Ureter (tissue), 1 donor: ENCODE measurements around the gene CDC42EP3. TPM values are rescaled to one million over a fixed set of nuclear protein-coding genes. Genes with fewer than 3 reads are reported as not detected.

Experiments used
- DNase-seq: peaks from one replicate; pipeline ENCODE4 v3.0.0-alpha.2; 2020; ENCODE audit warnings: low spot score
- total RNA-seq: library from RNA; stranded (reverse); gene quantifications from one replicate; pipeline ENCODE4 v1.2.4, GENCODE V29; 2023
- donor health status: DM: yes; HTN: yes; CAD: no.

CDC42EP3 gene
- total RNA-seq, 1 donor from 2014 or later = 95.3 TPM

DNA sequence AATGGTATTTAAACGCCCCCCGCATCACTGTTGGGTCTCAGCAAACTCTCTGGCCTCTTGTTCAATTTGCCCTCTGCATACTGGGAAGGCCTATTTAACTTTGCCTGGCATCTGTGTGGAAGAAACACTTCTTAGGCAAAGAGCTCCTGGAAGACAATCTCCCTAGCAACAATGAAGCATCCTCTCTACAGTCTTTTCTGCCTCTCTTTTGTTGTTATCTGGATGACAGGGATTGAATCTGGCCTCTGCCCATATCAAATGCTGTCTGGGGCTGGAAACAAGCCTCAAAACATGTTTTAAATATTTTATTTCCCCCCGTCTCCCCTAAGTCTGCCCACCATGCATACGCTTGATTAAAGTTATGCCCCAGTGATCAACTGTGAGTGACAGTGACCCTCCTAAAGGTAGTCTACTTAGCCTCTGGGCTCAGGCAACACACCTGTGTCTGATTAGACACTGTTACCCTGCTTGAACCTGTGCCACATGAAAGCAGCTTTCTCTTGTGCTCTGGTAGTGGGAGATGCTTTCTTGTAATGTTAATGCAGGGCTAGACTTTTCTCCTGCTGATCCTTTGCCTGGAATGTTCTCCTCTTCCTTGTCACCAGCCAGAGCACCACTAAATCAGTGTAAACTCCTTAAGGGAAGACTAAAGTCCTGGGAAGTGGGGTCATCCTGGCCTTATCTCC, 34.9 kb downstream of the CDC42EP3 start:
- DNase-seq = no peak

DNA sequence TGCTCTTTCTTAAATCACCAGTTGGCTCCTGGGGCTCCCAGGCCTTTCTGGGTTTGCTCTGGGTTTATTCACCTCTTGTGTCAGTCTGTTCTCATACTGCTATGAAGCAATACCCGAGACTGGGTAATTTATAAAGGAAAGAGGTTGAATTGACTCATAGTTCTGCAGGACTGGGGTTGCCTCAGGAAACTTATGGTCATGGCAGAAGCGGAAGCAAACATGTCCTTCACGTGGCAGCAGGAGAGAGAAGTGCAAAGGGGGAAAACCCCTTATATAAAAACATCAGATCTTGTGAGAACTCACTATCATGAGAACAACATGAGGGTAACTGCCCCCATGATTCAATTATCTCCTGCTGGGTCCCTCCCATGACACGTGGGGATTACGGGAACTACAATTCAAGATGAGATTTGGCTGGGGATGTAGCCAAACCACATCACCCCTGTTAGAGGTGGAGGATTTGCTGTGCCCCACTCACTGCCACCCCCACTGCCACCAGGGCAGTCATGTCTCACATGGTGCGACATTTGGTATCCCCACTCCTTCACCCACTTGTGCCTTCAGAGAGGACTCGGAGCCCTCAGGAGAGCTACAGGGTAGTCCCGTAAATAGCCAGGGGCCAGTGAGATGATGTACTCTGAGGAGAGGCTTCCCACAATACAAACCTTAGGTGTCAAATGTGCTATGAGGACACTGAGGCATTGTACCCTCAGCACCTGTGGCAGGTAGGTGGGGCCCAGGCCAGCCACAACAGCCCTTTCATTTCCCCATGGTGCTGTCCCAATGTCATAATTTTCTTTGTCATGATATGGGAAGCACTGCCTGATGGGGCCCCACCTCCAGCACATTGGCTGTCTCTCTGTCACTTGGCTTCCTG, 35.7 kb downstream of the CDC42EP3 start:
- DNase-seq = no peak

DNA sequence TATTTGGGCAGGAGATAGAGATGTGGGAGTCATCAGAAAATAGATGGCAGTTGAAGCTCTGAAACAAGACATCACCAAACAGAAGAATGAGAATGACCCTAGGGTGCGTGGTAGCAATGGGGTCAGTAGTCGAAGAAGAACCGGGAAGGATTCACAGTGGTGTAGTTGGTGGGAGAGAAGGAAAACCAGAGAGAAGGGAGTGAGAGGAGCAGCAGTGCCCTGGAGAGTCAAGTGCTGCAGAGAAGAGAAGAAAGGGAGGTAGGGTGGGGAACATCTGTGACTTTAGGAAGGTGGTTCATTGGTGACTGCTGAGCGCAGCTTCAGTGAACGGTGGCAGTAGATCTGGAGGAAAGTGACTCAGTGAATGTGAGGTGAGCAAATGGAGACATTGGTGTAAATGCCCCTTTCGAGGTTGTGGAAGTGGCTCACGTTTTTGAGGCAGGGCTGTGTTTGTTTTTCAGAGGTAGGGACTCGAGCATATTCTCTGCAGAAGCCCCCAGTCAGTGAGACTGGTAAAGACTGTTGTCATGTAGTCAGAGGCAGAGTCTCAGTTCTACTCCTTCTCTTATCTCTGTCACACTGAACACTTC, 36.4 kb downstream of the CDC42EP3 start:
- DNase-seq = no peak

DNA sequence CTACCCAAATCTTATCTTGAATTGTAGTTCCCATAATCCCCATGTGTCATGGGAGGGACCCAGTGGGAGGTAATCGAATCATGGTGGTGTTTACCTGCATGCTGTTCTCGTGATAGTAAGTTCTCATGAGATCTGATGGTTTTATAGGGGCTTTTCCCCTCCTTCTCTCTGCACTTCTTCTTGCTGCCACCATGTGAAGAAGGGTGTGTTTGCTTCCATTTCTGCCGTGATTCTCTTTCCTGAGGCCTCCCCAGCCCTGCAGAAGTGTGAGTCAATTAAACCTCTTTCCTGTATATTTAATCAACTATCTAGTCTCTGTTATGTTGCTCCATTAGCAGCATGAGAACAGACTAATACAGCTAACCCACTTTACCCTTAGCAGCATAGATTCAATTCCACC, 37.6 kb downstream of the CDC42EP3 start:
- no peak for DNase-seq

DNA sequence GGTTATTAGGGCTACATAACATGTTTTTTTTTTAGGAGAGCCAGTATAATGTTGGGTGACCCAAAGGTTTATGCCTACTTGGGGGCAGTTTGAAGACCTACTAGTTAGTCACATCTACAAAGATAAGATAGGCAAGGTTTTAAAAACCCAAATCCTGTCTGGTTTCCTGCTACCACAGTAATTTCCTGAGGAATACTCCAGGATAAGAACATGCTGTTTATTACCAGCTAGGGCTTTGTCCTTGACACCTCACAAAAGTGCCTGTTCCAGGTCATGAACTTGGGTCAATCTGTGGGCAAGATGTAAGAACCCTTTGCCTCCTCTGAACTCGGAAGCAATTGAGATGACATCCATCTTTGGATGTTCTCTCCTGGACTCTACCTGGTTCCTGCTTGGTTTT, 38.2 kb downstream of the CDC42EP3 start:
- no peak for DNase-seq

DNA sequence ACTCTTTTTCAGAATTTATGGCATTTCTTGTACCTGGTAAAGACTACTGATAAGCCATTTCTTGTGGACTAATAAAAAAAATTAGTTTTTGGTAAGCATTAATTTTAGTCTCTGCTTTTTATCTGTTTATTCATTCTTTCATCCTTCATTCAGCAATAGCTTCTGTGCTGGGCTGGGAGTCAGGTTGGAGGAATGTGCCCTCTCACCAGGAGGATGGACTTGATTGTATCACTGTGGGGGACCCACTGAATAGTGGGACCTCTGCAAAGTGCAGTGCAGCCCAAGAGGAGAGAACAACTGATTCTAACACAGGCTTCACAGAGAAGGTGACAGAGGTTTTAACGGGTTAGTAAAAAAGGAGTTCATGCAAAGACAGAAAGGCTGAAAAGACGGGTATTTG, 39.1 kb downstream of the CDC42EP3 start:
- DNase-seq = no peak

DNA sequence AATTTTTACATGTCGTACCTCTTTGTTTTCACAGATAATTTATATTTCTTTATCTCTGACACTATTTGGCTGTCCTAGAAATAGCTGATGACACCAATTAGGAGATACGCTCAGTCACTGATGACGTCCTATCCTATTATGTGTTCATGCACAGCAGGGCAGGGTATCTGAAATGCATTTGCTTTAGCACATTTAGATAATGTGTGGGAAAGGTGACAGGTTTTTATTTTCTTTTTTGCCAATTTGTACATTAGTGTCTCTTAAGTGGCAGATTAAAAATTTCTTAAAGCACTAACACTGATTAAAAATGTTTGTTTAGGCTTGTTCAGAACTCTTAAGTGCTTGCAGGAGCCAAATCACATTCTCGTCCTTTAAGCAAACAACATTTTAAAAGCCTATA, 39.7 kb downstream of the CDC42EP3 start:
- no peak for DNase-seq

DNA sequence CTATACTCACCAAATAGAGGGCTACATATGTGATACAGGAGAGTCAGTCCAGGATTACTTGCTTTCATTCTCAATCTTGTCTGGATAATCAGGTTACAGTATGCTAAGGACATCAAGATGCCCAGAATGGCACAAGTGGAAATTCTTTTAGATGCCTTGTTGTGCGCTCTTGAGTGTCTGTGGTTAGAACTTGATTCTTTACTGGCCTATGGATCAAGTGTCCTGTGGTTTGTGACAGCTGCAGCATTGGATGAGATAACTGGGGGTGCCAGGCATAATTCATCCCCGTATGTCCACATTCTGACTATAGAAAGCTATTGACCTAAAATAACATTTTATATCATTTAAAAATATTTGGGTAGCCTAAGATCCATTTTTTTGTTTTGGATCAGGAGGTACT, 40.1 kb downstream of the CDC42EP3 start:
- no peak for DNase-seq

DNA sequence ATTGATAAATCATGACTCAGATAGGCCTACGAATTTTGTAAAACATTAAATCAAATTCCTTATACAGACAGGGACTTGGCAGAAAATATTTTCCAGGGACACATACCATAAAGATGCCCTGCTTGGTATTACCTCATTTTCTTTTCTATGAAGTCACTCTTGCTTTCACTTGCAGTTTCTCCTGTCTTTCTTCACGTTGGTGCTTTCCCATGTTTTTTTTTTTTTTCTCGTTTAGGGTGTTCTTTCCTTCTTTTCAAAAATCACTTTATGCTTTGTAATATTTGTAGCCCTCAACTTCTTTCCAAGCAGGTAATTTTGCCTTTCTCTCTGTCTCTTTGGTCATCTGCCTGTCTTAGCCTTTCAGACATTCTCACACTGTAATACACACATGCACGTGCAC, 40.7 kb downstream of the CDC42EP3 start:
- DNase-seq = no peak

DNA sequence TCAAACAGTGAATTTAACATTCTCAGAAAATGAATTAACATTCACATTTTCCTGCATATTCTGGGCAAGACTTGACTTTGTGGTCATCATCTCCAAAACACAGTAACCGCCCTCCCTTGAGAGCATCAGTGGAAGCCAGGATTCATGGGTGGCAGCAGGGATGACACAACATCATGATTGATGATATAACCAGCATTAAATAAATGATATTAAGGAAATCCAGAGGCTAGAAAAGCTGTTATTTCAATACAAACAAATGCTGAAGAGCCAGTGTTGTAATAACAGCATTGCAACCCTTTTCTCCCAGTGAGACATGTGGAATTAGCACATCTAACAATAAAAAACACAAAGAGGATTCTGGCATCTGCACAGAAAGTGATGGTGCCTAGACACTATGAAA, 41.1 kb downstream of the CDC42EP3 start:
- no peak for DNase-seq

DNA sequence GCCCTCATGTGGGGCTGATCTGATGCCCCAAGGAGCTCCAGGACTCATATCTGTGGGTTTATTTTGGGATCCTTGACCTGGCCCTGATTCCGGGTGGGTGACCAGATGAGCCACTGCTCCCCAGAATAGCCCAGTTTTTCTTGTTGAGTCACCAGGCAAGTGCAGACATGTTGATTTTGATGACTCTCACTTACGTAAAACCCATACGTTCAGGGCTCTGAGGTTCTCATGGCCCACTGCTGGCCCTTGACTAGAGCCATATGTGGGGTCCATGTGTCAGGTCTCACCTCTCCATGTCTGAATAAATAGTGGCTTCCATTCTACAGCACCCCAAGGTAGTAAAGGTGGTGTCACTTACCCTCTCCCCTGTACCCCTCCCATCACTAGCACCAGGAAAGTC, 41.9 kb downstream of the CDC42EP3 start:
- DNase-seq = no peak

DNA sequence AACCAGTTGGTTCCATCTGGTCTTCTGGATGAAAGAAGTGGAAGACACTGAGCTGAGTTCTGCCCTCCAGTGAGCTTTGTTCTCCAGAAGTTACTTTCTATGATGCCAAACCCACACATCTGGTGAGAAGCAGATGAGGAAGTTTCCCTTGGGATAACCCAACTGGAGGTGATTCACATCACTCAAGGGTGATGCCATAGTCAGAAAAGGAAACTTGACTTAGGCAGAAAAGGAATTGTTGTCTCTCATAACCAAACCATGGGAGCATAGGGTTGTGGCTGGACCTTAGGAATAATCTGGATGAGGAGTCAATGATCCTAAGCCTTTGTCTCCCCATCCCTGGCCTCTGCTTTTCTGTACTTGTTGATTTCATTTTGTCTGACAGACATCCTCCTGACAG, 43.7 kb downstream of the CDC42EP3 start:
- no peak for DNase-seq

DNA sequence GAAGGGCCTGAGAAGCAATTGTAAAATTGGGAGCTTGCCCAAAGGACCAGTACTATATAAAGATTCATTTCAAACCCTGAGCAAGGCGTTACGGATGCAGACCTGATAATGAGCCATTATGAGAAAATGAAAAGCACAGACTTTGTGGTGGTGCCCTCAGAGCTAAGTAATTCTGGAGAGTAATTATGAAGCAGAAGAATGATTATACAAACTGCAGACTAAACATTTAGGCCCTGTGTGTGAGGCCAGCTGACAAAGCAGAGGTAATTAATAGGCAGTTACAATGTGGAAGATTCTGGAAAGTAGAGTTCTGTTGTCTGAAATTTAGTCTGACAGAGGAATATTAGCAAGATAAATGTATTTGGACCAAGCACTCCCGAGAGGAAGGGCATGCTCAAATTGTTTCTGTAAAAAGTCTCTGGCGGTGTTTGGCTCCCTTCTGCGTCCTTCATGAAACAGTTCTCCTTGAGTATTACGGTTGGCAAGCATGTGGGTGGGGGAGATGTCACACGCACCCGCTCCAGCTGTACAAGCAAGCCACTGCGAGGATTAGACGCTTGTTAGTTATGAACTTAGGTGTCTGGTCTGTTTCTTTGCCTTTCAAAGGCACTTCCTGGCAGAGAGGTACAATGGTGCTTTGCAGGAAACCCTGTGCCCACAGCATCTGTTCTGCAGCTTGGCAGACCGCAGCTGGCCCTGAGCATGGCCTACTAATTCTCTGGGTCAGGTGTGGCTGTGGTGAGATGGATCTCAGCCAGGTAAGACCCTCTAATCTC, 45.5 kb downstream of the CDC42EP3 start:
- DNase-seq = no peak

DNA sequence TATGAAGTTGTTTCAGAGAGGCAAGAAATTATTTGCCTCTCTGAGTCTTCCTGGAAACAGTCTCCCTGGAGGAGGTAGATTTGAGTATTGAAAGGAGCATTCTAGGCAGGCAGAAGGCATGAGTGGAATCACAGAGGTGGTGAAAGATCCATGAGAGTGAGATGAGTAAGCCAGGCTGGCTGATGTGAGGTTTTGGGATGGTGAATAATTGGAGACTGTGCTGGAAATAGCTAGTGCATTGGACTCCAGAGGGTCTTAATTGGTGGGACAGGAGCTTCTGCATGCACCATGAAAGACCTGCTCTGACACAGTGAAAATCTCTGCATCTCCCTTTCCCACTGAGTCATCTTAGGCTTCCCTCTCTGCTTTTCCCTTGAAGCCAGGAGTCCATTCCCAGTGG, 46.3 kb downstream of the CDC42EP3 start:
- no peak for DNase-seq

DNA sequence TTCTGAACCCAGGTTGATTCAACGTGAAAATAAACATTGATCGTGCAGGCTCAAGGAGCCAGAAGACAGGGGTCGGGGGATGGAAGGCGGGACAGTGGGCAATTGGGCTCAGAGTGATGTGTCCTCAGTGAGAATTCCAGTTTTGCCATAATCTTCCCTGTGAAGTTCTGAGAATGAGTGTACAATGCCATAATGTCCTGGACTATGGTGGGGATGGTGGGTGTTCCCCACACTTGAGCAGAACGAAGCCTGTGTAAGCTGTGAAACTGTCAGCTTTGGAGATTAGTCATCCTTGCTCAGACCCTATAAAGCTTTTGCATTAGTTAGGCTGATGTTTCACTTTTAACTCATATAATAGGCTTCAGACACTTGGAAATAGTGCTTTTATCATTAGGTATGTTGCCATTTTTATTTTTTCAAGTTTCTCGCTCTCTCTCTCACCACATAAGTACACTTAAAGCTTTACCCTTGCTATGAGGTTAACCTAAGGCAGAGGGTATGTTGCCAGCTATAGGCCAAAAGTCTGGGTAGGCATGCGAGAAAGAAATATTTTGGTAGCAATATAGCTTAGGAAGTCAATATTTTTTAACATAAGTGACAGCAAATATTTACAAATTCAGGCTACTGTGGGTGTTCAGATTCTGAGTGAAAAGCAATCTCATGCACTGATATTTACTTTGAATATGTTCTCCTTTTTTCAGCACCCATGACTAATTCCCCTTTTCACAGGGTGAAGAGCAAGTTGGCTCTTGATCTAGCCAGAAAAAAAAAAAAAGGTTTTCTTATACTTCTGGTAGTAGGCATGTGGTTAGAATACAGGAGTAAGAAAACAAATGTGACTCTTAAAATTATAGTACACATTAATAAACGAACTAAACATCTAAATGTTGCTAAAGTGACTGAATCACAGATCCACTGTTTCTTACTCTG, 47.2 kb downstream of the CDC42EP3 start:
- no peak for DNase-seq

DNA sequence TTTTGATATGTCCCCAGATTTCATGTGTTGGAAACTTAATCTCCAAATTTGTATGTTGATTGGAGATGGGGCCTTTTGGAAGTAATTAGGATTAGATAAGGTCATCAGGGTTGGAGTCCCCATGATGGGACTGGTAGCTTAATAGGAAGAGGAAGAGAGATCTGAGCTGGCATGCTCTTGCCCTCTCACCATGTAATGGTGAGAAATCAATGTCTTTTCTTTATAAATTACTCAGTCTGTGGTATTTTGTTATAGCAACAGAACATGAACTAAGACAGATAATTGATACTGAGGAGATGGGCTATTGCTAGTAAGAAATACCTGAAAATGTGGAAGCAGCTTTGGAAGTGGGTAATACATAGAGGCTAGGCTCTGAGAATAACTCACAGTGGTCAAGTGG, 48.0 kb downstream of the CDC42EP3 start:
- DNase-seq = no peak

DNA sequence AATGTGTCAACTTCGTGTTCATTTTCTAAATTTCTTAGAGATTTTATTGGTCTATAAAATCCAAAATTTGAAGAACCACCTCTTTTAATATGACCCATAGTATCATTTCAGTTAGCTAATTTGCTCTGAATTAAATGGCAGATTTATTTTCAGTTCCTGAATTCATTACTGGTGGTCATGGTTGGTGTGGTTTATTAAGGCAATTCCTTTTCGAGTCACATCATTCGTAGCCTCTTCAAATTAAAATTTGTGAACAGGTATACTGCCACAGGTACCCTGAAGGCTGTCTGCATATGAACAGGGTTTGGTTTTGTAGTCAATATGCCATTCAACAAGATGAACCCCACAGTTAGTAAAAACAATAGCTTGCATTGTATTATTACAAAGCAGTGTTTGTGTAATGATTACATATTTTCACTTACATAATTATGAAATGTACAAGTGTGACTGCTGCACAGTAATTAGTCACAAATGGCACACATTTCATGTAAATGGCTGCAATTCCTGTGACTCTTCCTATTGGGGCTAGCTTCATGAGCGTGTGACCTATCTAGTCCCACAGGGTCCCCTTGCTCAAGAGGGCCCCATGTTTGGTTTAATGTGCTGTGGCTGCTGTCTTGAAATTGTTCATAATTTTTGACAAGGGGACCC, 48.9 kb downstream of the CDC42EP3 start:
- DNase-seq = no peak

DNA sequence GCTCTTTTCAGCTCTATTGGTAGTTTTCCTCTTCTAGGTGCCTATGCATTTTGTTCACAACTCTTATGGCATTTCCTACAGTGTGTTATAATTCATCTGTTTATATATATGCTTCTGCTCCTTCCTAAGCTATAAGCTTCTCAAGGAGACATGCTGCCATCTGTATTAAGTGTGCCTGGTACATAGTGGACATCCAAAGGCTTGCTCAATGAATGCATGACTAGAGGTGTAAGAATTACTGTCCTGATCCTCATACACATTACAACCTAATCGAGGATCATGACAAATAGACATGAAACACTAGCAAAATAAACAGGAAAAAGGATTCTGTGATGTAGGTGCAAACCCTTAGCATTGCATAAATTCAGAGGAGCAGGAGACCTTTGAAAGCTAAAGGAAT, 50.2 kb downstream of the CDC42EP3 start:
- DNase-seq = no peak

DNA sequence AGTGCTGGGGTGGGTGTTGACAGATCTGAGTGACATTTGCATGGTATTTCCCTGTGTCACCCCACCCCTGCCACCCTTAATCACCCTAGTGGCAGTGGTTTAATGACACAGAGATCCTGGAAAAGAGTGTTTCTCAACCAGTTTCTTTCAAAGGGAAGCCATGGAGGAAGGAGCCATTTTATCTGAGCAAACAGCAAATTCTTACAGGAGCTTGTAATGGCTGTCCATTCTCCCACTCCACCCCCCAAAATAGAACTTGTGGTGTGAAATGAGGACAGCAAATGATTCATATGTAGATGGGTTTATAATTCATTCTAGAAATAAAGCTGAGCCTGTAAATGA, 51.5 kb downstream of the CDC42EP3 start:
- DNase-seq = no peak

DNA sequence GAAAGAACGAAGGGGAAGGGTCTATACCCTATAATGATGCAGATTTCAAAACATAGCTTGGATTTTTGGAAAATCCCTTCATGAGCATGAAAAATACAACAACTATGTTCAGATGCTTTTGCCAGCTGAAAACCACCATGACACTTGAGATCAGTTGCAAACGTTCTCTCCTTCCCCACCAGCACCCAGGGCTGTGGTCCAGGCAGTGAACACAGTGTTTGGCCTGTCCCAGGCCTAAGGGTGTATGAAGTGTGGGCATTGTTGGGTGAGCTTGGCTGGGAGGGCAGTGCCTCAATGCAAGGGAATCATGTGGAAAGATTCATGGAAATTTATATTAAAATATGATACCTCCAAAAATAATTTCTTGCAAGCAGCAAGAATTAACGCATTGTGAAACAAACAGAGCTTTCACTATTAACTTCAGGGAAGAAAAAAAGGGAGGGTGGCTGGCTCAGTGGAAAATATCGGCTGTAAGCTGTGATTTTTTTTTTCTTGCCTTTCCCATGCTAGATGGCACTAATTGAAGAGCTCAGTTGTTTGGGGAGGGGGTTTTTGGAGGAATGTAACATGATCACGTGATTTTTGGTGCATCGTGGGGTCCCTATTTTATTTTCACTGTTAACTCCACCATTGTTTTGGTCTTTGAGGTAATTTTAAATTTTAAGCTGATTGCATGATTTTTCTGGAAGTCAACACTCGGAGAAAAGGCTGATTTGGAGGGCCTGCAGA, 52.0 kb downstream of the CDC42EP3 start:
- DNase-seq = no peak
